A549 (cell line): Measurements from ENCODE around the gene OR8D4.

Experiments used
- CHD2 ChIP-seq: fragments of 150-350 bp; IDR thresholded peaks from 2 replicates; pipeline ENCODE4 v1.6.1; 2014; ENCODE audit warnings: low read length; ENCODE audit not compliant: partially characterized antibody
- CHD4 ChIP-seq: fragments of 200-600 bp; sonication (generic); IDR thresholded peaks from 2 replicates; pipeline ENCODE4 v1.6.1; 2016; ENCODE audit warnings: antibody characterized with exemption, mild to moderate bottlenecking, borderline replicate concordance
- EP300 ChIP-seq, 2 experiments: fragments of >200 bp; sonication (Bioruptor Twin); formaldehyde crosslinking; IDR thresholded peaks; 2 replicates in 1 of 2; 3 replicates in 1 of 2; pipeline ENCODE4 v1.6.1; 2016 to 2017
- JUNB ChIP-seq: fragments of >200 bp; sonication (Bioruptor Twin); formaldehyde crosslinking; IDR thresholded peaks from 2 replicates; pipeline ENCODE4 v1.6.1; 2016
- MYC ChIP-seq: IDR thresholded peaks from 2 replicates; pipeline ENCODE4 v1.6.1; 2012; ENCODE audit warnings: mild to moderate bottlenecking, inconsistent platforms, low read length, improper control_type of control experiment, borderline replicate concordance
- NR3C1 ChIP-seq: fragments of >200 bp; sonication (Bioruptor Twin); formaldehyde crosslinking; IDR thresholded peaks from 3 replicates; pipeline ENCODE4 v1.6.1; 2017
- POLR2A ChIP-seq: IDR thresholded peaks from 2 replicates; pipeline ENCODE4 v1.6.1; 2012; ENCODE audit warnings: mild to moderate bottlenecking, low read length
- TP53 ChIP-seq: fragments of 250-450 bp; sonication (Bioruptor Pico); IDR thresholded peaks from 2 replicates; pipeline ENCODE4 v1.5.0; 2021; ENCODE audit warnings: mild to moderate bottlenecking, moderate library complexity
- TF ChIP-seq, protein P1 (sequence below): fragments of >200 bp; sonication (Bioruptor Twin); formaldehyde crosslinking; IDR thresholded peaks from 3 replicates; pipeline ENCODE4 v1.5.1; 2016
- TF ChIP-seq, protein P2 (sequence below): fragments of 200-600 bp; sonication (generic); IDR thresholded peaks from 2 replicates; pipeline ENCODE4 v1.6.1; 2016; ENCODE audit warnings: antibody characterized with exemption, mild to moderate bottlenecking, moderate library complexity

DNA sequence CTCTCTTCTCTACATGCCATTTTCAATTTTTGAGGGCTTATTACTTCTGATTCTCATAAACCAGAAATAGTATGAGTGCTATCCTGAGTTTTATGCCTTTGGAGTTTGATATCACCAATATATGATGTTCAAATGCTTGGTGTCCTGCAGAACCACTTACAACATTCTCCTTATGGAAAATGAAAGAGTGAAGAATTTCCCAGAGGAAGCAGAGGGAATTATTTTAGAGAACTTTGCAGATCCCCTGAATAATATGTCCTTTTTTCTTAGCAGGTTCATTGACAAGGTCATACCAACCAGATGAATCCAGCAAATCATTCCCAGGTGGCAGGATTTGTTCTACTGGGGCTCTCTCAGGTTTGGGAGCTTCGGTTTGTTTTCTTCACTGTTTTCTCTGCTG is 37.4 kb downstream of the OR8D4 start, which contains the start of gene OR4D5:
- TF ChIP-seq TP53 (CRISPR knock-in tag) = no peak
- TF ChIP-seq CHD4 = no peak
- TF ChIP-seq, protein P1, sequence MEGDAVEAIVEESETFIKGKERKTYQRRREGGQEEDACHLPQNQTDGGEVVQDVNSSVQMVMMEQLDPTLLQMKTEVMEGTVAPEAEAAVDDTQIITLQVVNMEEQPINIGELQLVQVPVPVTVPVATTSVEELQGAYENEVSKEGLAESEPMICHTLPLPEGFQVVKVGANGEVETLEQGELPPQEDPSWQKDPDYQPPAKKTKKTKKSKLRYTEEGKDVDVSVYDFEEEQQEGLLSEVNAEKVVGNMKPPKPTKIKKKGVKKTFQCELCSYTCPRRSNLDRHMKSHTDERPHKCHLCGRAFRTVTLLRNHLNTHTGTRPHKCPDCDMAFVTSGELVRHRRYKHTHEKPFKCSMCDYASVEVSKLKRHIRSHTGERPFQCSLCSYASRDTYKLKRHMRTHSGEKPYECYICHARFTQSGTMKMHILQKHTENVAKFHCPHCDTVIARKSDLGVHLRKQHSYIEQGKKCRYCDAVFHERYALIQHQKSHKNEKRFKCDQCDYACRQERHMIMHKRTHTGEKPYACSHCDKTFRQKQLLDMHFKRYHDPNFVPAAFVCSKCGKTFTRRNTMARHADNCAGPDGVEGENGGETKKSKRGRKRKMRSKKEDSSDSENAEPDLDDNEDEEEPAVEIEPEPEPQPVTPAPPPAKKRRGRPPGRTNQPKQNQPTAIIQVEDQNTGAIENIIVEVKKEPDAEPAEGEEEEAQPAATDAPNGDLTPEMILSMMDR = no peak
- no peak for TF ChIP-seq MYC
- no peak for TF ChIP-seq EP300 (IDR thresholded peaks at IDR 0.05)
- TF ChIP-seq POLR2A = no peak
- TF ChIP-seq, protein P2, sequence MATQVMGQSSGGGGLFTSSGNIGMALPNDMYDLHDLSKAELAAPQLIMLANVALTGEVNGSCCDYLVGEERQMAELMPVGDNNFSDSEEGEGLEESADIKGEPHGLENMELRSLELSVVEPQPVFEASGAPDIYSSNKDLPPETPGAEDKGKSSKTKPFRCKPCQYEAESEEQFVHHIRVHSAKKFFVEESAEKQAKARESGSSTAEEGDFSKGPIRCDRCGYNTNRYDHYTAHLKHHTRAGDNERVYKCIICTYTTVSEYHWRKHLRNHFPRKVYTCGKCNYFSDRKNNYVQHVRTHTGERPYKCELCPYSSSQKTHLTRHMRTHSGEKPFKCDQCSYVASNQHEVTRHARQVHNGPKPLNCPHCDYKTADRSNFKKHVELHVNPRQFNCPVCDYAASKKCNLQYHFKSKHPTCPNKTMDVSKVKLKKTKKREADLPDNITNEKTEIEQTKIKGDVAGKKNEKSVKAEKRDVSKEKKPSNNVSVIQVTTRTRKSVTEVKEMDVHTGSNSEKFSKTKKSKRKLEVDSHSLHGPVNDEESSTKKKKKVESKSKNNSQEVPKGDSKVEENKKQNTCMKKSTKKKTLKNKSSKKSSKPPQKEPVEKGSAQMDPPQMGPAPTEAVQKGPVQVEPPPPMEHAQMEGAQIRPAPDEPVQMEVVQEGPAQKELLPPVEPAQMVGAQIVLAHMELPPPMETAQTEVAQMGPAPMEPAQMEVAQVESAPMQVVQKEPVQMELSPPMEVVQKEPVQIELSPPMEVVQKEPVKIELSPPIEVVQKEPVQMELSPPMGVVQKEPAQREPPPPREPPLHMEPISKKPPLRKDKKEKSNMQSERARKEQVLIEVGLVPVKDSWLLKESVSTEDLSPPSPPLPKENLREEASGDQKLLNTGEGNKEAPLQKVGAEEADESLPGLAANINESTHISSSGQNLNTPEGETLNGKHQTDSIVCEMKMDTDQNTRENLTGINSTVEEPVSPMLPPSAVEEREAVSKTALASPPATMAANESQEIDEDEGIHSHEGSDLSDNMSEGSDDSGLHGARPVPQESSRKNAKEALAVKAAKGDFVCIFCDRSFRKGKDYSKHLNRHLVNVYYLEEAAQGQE = no peak
- no peak for TF ChIP-seq NR3C1
- TF ChIP-seq JUNB = no peak
- TF ChIP-seq CHD2 = no peak
